ENCODE results near the gene ARHGAP42.

DNA sequence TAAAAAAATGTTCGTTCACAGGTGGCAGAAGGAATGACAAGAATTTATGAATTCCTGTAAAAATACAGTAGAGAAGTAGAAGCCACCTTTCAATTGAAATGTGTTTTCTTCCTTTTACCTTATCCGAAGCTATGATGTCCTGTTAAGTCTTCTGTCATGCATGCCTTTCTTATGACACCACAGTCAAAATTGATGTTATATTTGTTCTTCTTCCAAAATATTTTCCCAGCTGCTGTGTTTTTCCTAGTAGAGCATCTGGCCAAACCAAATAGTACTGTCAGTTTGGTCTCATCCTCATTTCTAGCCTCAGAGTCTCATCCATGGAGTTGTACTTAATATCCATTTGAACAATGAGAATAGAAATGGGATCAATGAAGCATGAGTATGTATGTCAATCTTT lies 236.5 kb downstream of the ARHGAP42 start:
- no peak for TF ChIP-seq POLR2AphosphoS5 (IDR thresholded peaks at IDR 0.05; ENCODE audit: low read depth, low read length)
- TF ChIP-seq, protein P1, sequence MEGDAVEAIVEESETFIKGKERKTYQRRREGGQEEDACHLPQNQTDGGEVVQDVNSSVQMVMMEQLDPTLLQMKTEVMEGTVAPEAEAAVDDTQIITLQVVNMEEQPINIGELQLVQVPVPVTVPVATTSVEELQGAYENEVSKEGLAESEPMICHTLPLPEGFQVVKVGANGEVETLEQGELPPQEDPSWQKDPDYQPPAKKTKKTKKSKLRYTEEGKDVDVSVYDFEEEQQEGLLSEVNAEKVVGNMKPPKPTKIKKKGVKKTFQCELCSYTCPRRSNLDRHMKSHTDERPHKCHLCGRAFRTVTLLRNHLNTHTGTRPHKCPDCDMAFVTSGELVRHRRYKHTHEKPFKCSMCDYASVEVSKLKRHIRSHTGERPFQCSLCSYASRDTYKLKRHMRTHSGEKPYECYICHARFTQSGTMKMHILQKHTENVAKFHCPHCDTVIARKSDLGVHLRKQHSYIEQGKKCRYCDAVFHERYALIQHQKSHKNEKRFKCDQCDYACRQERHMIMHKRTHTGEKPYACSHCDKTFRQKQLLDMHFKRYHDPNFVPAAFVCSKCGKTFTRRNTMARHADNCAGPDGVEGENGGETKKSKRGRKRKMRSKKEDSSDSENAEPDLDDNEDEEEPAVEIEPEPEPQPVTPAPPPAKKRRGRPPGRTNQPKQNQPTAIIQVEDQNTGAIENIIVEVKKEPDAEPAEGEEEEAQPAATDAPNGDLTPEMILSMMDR (IDR thresholded peaks at IDR 0.05): no peak
- TF ChIP-seq, protein P2, sequence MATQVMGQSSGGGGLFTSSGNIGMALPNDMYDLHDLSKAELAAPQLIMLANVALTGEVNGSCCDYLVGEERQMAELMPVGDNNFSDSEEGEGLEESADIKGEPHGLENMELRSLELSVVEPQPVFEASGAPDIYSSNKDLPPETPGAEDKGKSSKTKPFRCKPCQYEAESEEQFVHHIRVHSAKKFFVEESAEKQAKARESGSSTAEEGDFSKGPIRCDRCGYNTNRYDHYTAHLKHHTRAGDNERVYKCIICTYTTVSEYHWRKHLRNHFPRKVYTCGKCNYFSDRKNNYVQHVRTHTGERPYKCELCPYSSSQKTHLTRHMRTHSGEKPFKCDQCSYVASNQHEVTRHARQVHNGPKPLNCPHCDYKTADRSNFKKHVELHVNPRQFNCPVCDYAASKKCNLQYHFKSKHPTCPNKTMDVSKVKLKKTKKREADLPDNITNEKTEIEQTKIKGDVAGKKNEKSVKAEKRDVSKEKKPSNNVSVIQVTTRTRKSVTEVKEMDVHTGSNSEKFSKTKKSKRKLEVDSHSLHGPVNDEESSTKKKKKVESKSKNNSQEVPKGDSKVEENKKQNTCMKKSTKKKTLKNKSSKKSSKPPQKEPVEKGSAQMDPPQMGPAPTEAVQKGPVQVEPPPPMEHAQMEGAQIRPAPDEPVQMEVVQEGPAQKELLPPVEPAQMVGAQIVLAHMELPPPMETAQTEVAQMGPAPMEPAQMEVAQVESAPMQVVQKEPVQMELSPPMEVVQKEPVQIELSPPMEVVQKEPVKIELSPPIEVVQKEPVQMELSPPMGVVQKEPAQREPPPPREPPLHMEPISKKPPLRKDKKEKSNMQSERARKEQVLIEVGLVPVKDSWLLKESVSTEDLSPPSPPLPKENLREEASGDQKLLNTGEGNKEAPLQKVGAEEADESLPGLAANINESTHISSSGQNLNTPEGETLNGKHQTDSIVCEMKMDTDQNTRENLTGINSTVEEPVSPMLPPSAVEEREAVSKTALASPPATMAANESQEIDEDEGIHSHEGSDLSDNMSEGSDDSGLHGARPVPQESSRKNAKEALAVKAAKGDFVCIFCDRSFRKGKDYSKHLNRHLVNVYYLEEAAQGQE (IDR thresholded peaks at IDR 0.05; ENCODE audit: insufficient read depth in 1 of 2, low read depth in 2 of 2, low read length in 1 of 2): no peak
- TF ChIP-seq TCF7L2 (IDR thresholded peaks at IDR 0.05; ENCODE audit: low read depth, low read length): no peak

All from Panc1 (cell line).